ENCODE results near the gene AJAP1.

DNA sequence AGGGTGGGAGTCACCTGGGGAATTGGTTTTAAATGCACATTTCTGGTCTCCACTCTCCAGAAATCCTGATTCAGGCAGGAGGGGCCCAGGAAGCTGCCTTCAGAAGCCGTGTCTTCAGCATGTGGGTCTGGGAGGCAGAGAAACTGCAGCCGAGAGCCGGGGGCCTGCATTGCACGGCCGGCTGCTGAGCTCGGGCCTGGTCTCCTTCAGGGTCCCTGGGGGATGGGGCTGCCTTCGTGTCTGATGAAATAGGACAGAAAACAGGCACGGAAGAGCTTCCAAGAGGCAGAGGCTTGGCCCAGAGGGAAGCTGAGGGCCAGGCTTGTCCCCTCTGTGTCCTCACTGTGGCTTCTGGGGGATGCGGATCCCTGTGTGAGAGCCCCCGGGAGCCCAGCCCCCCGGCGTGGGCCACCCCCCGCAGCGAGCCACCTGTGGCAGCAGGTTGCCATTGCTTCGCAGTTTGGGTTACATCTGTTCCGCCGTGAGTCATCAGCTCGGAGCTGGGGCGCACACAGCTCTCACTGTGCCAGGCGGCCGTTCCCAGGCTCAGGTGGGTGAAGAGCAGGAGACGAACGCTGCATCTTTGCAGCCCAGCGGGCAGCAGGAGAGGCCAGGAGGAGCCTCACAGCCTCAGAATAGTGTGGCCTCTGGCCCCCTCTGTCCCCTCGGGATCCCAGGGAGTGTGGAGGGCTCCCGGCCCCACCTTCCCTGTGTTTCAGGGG lies 72.4 kb downstream of the AJAP1 start:
- TF ChIP-seq, protein P1, sequence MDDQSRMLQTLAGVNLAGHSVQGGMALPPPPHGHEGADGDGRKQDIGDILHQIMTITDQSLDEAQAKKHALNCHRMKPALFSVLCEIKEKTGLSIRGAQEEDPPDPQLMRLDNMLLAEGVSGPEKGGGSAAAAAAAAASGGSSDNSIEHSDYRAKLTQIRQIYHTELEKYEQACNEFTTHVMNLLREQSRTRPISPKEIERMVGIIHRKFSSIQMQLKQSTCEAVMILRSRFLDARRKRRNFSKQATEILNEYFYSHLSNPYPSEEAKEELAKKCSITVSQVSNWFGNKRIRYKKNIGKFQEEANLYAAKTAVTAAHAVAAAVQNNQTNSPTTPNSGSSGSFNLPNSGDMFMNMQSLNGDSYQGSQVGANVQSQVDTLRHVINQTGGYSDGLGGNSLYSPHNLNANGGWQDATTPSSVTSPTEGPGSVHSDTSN (CRISPR knock-in tag; IDR thresholded peaks at IDR 0.05), result no peak
- TF ChIP-seq, protein P2, sequence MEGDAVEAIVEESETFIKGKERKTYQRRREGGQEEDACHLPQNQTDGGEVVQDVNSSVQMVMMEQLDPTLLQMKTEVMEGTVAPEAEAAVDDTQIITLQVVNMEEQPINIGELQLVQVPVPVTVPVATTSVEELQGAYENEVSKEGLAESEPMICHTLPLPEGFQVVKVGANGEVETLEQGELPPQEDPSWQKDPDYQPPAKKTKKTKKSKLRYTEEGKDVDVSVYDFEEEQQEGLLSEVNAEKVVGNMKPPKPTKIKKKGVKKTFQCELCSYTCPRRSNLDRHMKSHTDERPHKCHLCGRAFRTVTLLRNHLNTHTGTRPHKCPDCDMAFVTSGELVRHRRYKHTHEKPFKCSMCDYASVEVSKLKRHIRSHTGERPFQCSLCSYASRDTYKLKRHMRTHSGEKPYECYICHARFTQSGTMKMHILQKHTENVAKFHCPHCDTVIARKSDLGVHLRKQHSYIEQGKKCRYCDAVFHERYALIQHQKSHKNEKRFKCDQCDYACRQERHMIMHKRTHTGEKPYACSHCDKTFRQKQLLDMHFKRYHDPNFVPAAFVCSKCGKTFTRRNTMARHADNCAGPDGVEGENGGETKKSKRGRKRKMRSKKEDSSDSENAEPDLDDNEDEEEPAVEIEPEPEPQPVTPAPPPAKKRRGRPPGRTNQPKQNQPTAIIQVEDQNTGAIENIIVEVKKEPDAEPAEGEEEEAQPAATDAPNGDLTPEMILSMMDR (tag by site-specific recombination; IDR thresholded peaks at IDR 0.05), result no peak
- TF ChIP-seq ZNF391 (tag by site-specific recombination; IDR thresholded peaks at IDR 0.05; ENCODE audit: borderline replicate concordance, low read depth) (no peak), ZNF670 (tag by site-specific recombination; IDR thresholded peaks at IDR 0.05; ENCODE audit: low read depth) (no peak), SP2 (tag by site-specific recombination; IDR thresholded peaks at IDR 0.05) (no peak)
